GM10266 (cell line): ENCODE data around the gene LITAF.
"Not testable (repeated sequence)": the region's sequence is repeated elsewhere in the genome, so short reads cannot be mapped to it uniquely, and the experiment has no call there.

Source experiments
- DNase-seq: peaks from one replicate; pipeline ENCODE4 v3.0.0; 2012; ENCODE audit errors: extremely low spot score
- CTCF ChIP-seq: IDR thresholded peaks from 2 replicates; pipeline ENCODE4 v1.5.1; 2012; ENCODE audit warnings: mild to moderate bottlenecking, low read depth; ENCODE audit not compliant: control insufficient read depth, insufficient read depth; ENCODE audit errors: missing control alignments

LITAF gene

DNA sequence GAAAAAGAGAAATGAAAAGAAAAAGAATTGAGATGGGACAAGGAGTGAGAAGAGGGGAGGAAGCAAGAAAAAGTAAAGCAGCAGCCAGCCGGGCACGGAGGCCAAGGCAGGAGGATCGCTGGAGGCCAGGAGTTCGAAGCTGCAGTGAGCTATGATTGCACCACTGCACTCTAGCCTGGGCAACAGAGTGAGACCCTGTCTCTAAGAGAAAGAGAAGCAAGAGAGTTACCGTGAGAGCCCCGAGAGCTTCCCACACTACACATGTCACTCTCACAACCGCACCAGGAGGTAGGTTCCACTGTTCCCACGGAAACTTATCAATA is 18.8 kb upstream of the LITAF start:
- no peak for DNase-seq
- no peak for TF ChIP-seq CTCF

DNA sequence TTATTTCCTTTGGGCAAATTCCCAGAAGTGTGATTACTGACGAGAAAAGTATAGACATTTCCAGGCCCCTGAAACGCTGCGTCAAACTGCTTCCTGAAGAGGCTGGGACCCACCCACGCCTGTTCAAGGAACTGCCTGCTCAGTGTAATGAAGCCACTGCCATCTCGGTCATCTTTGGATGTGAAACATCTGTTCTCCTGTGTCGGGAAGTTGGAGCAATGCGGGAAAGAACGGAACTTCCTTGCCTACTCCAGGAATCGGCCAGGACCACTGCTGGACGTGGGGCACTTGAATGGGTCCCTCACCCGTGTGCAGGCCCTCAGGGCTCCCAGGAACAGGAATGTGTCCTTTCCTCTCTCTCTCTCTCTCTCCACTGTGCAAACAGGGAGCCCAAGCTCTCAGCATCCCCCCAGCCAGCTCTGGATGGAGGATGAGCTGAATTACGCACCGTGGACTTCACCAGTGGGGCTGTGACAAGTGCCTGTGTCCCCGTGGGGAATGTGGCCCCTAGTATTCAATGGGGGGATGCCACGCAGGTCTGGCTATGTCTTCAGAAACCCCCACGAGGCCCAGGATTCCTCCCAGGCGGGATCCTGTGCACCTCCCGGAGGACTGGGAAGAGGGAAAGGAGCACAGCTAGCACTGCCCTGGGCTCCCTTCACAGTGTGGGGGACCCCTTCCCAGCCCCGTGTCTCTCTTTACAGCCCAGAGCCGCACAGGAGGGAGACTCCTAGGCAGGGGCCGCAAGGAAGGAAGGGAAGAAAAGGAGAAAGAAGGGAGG is 18.3 kb upstream of the LITAF start:
- no peak for DNase-seq
- TF ChIP-seq CTCF: no peak

GRCh38 chr16:11604296-11604695 is 17.6 kb upstream of the LITAF start:
- DNase-seq: not testable (repeated sequence)

DNA sequence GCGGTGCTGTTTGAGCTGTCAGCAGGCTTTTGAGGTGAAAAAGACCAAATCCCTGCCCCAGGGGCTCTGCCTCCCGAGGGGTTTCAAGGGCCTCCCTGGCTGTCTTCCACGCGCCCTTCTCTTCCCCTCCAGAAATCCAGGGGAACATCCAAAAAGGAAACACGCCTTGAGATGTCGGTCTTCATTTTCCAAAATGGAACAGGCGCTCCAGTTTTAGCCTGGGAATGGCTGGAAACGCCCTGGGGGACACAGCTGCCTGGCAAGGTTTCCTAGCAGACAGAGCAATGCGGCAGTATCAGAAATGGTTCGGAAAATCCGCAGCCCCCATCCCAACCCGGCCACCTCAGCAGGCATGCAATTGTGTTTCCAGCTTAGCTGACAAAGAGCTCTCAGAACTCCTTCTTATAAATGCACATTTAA is 16.6 kb upstream of the LITAF start:
- TF ChIP-seq CTCF: no peak
- no peak for DNase-seq

- no peak for TF ChIP-seq CTCF
- DNase-seq: no peak
Measured at GRCh38 chr16:11602321-11602720, 15.6 kb upstream of the LITAF start.

DNA sequence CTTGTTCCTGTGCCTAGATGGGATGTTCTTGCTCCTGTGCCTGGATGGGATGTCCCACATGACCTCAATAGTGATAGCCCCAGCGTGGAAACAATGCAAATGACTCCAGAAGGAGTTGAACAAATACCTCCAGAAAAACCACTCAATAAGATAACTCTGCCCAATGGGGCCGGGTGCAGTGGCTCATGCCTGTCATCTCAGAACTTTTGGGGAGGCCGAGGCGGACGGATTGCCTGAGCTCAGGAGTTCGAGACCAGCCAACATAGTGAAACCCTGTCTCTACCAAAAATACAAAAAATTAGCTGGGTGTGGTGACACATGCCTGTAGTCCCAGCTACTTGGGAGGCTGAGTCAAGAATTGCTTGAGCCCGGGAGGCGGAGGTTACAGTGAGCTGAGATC is 15.2 kb upstream of the LITAF start:
- TF ChIP-seq CTCF: no peak
- DNase-seq: no peak

- no peak for DNase-seq
- TF ChIP-seq CTCF: no peak
Measured at GRCh38 chr16:11601425-11601824, 14.7 kb upstream of the LITAF start.

DNA sequence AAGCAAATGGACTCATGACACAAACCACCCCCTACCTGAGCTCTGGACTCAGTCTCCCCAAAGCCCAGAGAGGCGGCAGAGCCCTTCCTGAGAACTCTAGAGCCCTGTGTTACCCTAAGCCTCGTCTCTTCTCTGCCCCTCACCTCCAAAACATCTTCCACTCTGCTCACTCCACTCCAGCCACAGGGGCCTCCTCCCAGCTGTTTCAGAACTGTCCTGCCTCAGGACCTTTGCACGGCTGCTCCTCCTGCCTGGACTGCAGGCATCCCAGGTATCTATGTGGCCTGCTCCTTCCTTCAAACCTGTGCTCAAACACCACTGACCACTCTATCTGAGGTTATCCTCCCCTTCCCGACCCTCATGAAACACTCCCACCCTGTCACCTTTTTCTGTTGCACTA is 12.9 kb upstream of the LITAF start:
- TF ChIP-seq CTCF: no peak
- DNase-seq: no peak
